ENCODE measurements around the gene HYI.
"Not testable (repeated sequence)": the region's sequence is repeated elsewhere in the genome, so short reads cannot be mapped to it uniquely, and the experiment has no call there.

HYI gene

DNA sequence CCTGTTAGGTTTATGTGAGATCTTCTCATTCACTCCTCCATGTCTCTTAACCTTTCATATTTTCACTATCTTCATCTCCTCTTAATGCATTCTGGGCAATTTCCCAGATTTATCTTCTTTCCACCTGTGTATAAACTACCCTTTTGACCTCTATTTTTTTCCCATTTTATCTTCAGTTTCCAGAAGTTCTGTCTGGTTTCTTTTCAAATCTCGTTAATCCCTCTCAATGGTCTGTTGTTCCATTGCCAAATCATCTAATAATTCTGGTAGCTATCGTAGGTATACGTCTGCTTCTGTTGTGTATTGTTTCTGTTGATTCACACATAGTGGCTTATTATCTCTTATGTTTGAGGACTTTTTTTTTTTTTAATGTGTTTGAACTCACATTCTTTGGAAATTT is 25.7 kb upstream of the HYI start:
- no peak for DNase-seq
- Histone ChIP-seq H3K4me2 (ENCODE audit: low read length) (no peak overlapping the region), H4K5ac (ENCODE audit: low read length) (no peak overlapping the region), H3K36me3 (ENCODE audit: control insufficient read depth, insufficient read depth, low read length) (no peaks in the 10 kb centered on the region), H3K4ac (ENCODE audit: low read depth, low read length) (no peak overlapping the region), H3K79me1 (ENCODE audit: low read length) (no peaks in the 10 kb centered on the region), H3K27me3 (ENCODE audit: insufficient read depth, low read length, poor library complexity) (no peaks in the 10 kb centered on the region), H3K18ac (ENCODE audit: low read length) (no peak overlapping the region), H3K56ac (ENCODE audit: low read length) (no peak overlapping the region), H3K27ac (ENCODE audit: low read depth, low read length) (no peak overlapping the region), H3K4me3 (ENCODE audit: low read length) (no peak overlapping the region), H2BK5ac (ENCODE audit: low read length) (no peak overlapping the region), H2AK5ac (ENCODE audit: low read length) (no peak overlapping the region), H3K79me2 (ENCODE audit: control insufficient read depth, insufficient read depth, low read length) (no peaks in the 10 kb centered on the region), H4K8ac (ENCODE audit: low read depth, low read length) (no peak overlapping the region), H3K23ac (ENCODE audit: low read length) (no peak overlapping the region), H3K9ac (ENCODE audit: low read length) (no peak overlapping the region), H3K4me1 (ENCODE audit: control insufficient read depth, low read depth, low read length) (no peaks in the 10 kb centered on the region), H2BK15ac (replicated peaks; ENCODE audit: low read depth) (no peak overlapping the region), H2BK120ac (ENCODE audit: low read depth, low read length) (no peak overlapping the region)
- WGBS (ENCODE audit: extremely low coverage, insufficient coverage, low lambda C conversion rate), result no CpG with 5 or more reads among the region's 3 CpGs

DNA sequence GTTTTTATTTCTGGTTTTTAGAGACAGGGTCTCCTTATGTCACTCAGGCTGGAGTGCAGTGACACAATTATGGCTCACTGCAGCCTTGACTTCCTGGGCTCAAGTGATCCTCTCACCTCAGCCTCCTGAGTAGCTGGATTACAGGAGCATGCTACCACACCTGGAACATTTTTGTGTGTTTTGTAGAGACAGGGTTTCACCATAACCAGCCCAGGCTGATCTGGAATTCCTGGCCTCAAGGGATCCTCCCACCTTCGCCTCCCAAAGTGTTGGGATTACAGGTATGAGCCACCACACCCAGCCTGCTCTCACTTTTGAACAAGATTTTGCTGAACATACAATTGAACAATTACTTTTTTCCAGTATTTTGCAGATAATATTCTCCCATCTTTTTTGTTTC is 24.0 kb upstream of the HYI start:
- no peak overlapping the region for H3K4ac ChIP-seq (ENCODE audit: low read depth, low read length)
- DNase-seq, result no peak
- no peak overlapping the region for H2BK120ac ChIP-seq (ENCODE audit: low read depth, low read length)
- H4K5ac ChIP-seq (ENCODE audit: low read length), result no peak overlapping the region
- H3K9ac ChIP-seq (ENCODE audit: low read length), result no peak overlapping the region
- H2BK15ac ChIP-seq (replicated peaks; ENCODE audit: low read depth), result no peak overlapping the region
- no CpG with 5 or more reads among the region's 1 CpG for WGBS (ENCODE audit: extremely low coverage, insufficient coverage, low lambda C conversion rate)
- no peaks in the 10 kb centered on the region for H3K79me1 ChIP-seq (ENCODE audit: low read length)
- no peak overlapping the region for H3K18ac ChIP-seq (ENCODE audit: low read length)
- no peak overlapping the region for H2BK5ac ChIP-seq (ENCODE audit: low read length)
- H3K27me3 ChIP-seq (ENCODE audit: insufficient read depth, low read length, poor library complexity), result no peaks in the 10 kb centered on the region
- no peak overlapping the region for H2AK5ac ChIP-seq (ENCODE audit: low read length)
- no peaks in the 10 kb centered on the region for H3K4me1 ChIP-seq (ENCODE audit: control insufficient read depth, low read depth, low read length)
- H3K4me2 ChIP-seq (ENCODE audit: low read length), result no peak overlapping the region
- H3K79me2 ChIP-seq (ENCODE audit: control insufficient read depth, insufficient read depth, low read length), result no peaks in the 10 kb centered on the region
- no peak overlapping the region for H3K56ac ChIP-seq (ENCODE audit: low read length)
- H4K8ac ChIP-seq (ENCODE audit: low read depth, low read length), result no peak overlapping the region
- no peak overlapping the region for H3K23ac ChIP-seq (ENCODE audit: low read length)
- no peak overlapping the region for H3K27ac ChIP-seq (ENCODE audit: low read depth, low read length)
- no peaks in the 10 kb centered on the region for H3K36me3 ChIP-seq (ENCODE audit: control insufficient read depth, insufficient read depth, low read length)
- H3K4me3 ChIP-seq (ENCODE audit: low read length), result no peak overlapping the region

DNA sequence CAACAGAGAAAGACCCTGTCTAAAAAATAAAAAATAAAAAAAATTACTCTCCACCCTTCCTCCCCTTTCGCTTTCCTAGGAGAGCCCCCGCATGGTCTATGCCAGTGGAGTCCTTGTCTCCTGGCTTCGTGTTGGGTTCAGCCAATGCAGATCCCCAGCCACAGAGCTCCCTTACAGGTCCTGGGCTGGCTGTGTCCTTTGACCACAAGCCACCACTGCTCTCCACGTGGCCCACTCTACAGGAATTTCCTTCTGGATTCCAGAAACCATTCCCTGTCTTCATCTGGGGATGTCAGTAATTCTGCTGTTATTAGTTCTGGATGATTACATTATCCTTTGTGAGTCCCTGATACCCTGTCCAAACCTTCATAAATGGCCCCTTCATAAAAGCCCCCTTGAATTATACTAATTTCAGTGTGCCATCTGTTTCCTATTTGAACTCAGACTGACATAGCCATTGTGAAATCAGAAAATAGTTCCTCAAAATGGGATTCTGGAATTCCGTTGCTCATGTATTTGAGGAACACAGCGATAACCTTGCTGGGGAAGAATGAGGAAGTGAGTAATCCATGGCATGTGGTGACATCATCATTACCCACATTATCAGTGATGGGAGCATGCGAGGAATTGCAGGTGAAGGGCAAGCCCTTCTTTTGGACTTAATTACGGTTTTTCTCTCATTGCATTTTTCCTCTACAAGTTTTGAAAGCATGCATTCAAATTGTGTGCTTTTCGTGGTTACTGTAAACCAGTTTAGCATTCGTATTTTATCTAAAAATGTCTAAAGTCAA is 22.1 kb upstream of the HYI start:
- not testable (repeated sequence) for H3K27ac ChIP-seq (ENCODE audit: low read depth, low read length); H3K27me3 ChIP-seq (ENCODE audit: insufficient read depth, low read length, poor library complexity); H3K79me2 ChIP-seq (ENCODE audit: control insufficient read depth, insufficient read depth, low read length); H3K4me1 ChIP-seq (ENCODE audit: control insufficient read depth, low read depth, low read length); H3K79me1 ChIP-seq (ENCODE audit: low read length); H4K5ac ChIP-seq (ENCODE audit: low read length); H2AK5ac ChIP-seq (ENCODE audit: low read length); H3K23ac ChIP-seq (ENCODE audit: low read length); H3K4me3 ChIP-seq (ENCODE audit: low read length); H3K4me2 ChIP-seq (ENCODE audit: low read length); H4K8ac ChIP-seq (ENCODE audit: low read depth, low read length); H3K9ac ChIP-seq (ENCODE audit: low read length); H2BK5ac ChIP-seq (ENCODE audit: low read length); H3K36me3 ChIP-seq (ENCODE audit: control insufficient read depth, insufficient read depth, low read length)
- peak; percentile 87 for DNase-seq
- Histone ChIP-seq H2BK15ac (replicated peaks; ENCODE audit: low read depth) (peak overlapping the region; percentile 23), H2BK120ac (ENCODE audit: low read depth, low read length) (peak overlapping the region; percentile 8), H3K56ac (ENCODE audit: low read length) (peak overlapping the region; percentile 6), H3K18ac (ENCODE audit: low read length) (peak overlapping the region; percentile 46), H3K4ac (ENCODE audit: low read depth, low read length) (peak overlapping the region; percentile 79)
- no CpG with 5 or more reads among the region's 10 CpGs for WGBS (ENCODE audit: extremely low coverage, insufficient coverage, low lambda C conversion rate)

DNA sequence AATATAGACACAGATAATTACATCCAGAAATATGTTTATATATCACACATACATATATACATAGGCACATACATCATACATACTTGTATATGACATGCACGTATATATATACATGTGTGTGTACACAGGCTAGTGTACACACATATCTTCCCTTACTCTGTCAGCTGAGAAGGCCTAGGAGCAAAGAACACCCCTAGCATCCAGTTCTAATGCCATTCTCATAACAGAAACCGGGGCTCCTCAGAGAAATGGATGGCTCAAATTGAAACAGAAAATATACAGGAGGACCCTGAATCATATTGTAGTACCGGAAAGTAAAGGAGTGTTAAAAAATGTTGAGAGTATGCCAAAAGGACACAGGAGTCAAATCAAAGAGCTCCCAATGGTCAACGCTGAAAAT is 19.7 kb upstream of the HYI start:
- Histone ChIP-seq H4K8ac (ENCODE audit: low read depth, low read length) (no peak overlapping the region), H3K27me3 (ENCODE audit: insufficient read depth, low read length, poor library complexity) (no peaks in the 10 kb centered on the region), H3K4me2 (ENCODE audit: low read length) (no peak overlapping the region), H2AK5ac (ENCODE audit: low read length) (no peak overlapping the region), H3K4ac (ENCODE audit: low read depth, low read length) (no peak overlapping the region), H3K27ac (ENCODE audit: low read depth, low read length) (no peak overlapping the region), H3K79me2 (ENCODE audit: control insufficient read depth, insufficient read depth, low read length) (no peaks in the 10 kb centered on the region), H4K5ac (ENCODE audit: low read length) (no peak overlapping the region), H3K4me1 (ENCODE audit: control insufficient read depth, low read depth, low read length) (no peaks in the 10 kb centered on the region), H2BK5ac (ENCODE audit: low read length) (no peak overlapping the region), H2BK15ac (replicated peaks; ENCODE audit: low read depth) (no peak overlapping the region), H2BK120ac (ENCODE audit: low read depth, low read length) (no peak overlapping the region), H3K36me3 (ENCODE audit: control insufficient read depth, insufficient read depth, low read length) (no peaks in the 10 kb centered on the region), H3K23ac (ENCODE audit: low read length) (no peak overlapping the region), H3K4me3 (ENCODE audit: low read length) (no peak overlapping the region), H3K9ac (ENCODE audit: low read length) (no peak overlapping the region), H3K56ac (ENCODE audit: low read length) (no peak overlapping the region), H3K18ac (ENCODE audit: low read length) (no peak overlapping the region), H3K79me1 (ENCODE audit: low read length) (no peaks in the 10 kb centered on the region)
- no peak for DNase-seq
- no CpG with 5 or more reads among the region's 4 CpGs for WGBS (ENCODE audit: extremely low coverage, insufficient coverage, low lambda C conversion rate)

DNA sequence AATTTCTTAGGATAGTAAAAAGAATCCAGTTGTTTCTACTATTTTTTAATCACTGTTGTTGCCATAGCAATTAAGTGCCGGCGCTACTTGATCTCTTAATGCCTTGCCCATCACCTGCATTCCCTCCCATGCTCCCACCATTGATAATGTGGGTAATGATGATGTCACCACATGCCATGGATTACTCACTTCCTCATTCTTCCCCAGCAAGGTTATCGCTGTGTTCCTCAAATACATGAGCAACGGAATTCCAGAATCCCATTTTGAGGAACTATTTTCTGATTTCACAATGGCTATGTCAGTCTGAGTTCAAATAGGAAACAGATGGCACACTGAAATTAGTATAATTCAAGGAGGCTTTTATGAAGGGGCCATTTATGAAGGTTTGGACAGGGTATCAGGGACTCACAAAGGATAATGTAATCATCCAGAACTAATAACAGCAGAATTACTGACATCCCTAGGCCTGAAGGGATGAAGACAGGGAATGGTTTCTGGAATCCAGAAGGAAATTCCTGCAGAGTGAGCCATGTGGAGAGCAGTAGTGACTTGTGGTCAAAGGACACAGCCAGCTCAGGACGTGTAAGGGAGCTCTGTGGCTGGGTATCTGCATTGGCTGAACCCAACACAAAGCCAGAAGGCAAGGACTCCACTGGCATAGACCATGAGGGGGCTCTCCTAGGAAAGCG is 18.9 kb upstream of the HYI start:
- no CpG with 5 or more reads among the region's 6 CpGs for WGBS (ENCODE audit: extremely low coverage, insufficient coverage, low lambda C conversion rate)
- H3K36me3 ChIP-seq (ENCODE audit: control insufficient read depth, insufficient read depth, low read length), result not testable (repeated sequence)

More for the DNA sequence above, 18.9 kb upstream of the HYI start:
- H3K4me2 ChIP-seq (ENCODE audit: low read length); H4K5ac ChIP-seq (ENCODE audit: low read length); H2BK15ac ChIP-seq (replicated peaks; ENCODE audit: low read depth); H2BK5ac ChIP-seq (ENCODE audit: low read length); H3K4ac ChIP-seq (ENCODE audit: low read depth, low read length); H3K79me2 ChIP-seq (ENCODE audit: control insufficient read depth, insufficient read depth, low read length); H3K4me1 ChIP-seq (ENCODE audit: control insufficient read depth, low read depth, low read length); H2BK120ac ChIP-seq (ENCODE audit: low read depth, low read length); H3K4me3 ChIP-seq (ENCODE audit: low read length); H4K8ac ChIP-seq (ENCODE audit: low read depth, low read length); H3K9ac ChIP-seq (ENCODE audit: low read length); H2AK5ac ChIP-seq (ENCODE audit: low read length); H3K27me3 ChIP-seq (ENCODE audit: insufficient read depth, low read length, poor library complexity); H3K23ac ChIP-seq (ENCODE audit: low read length); H3K79me1 ChIP-seq (ENCODE audit: low read length): not testable (repeated sequence)
- peak overlapping the region; percentile 61 for H3K27ac ChIP-seq (ENCODE audit: low read depth, low read length)
- H3K18ac ChIP-seq (ENCODE audit: low read length), result peak overlapping the region; percentile 32
- H3K56ac ChIP-seq (ENCODE audit: low read length), result peak overlapping the region; percentile 59
- peak; percentile 94 for DNase-seq
